Lung (tissue), 12 donors: Measurements from ENCODE around the gene PCDHGC3. TPM values are rescaled to one million over a fixed set of nuclear protein-coding genes. Genes with fewer than 3 reads are reported as not detected.

ENCODE experiments used
- ATAC-seq: fragments of 200-7000 bp; cut with Tn5 transposase; one replicate; pipeline ENCODE4 v1.9.1; 2020; ENCODE audit warnings: moderate number of reproducible peaks; ENCODE audit not compliant: insufficient read depth, low FRiP score
- DNase-seq, 3 donors: peaks; one replicate each; pipeline ENCODE4 v3.0.0-alpha.2; 2013 to 2017
- H3K27ac ChIP-seq, 2 donors: one replicate each; pipeline ENCODE4 v1.5.1; 2013; ENCODE audit warnings: mild to moderate bottlenecking in 2 of 2, moderate library complexity in 2 of 2, control low read depth in 1 of 2, inconsistent platforms in 1 of 2, low read depth in 1 of 2, low read length in 1 of 2
- H3K27me3 ChIP-seq, 3 donors: one replicate each; pipeline ENCODE4 v1.5.1; 2013; ENCODE audit warnings: low read length in 2 of 3; ENCODE audit not compliant: control insufficient read depth in 3 of 3, insufficient read depth in 3 of 3
- H3K36me3 ChIP-seq, 4 donors: one replicate each; pipeline ENCODE4 v1.5.1; 2013; ENCODE audit warnings: low read length in 4 of 4, mild to moderate bottlenecking in 1 of 4, moderate library complexity in 1 of 4; ENCODE audit not compliant: control insufficient read depth in 4 of 4, insufficient read depth in 4 of 4
- H3K4me1 ChIP-seq, 5 donors: one replicate each; pipeline ENCODE4 v1.5.1; 2013; ENCODE audit warnings: low read length in 5 of 5, mild to moderate bottlenecking in 2 of 5, moderate library complexity in 1 of 5; ENCODE audit not compliant: control insufficient read depth in 5 of 5, insufficient read depth in 5 of 5
- H3K4me3 ChIP-seq: one replicate; pipeline ENCODE4 v1.5.1; 2013; ENCODE audit warnings: mild to moderate bottlenecking, control low read depth, moderate library complexity
- H3K9ac ChIP-seq, 2 donors: one replicate each; pipeline ENCODE4 v1.5.1; 2013; ENCODE audit warnings: low read length in 2 of 2, control low read depth in 1 of 2; ENCODE audit not compliant: insufficient read depth in 1 of 2
- H3K9me3 ChIP-seq, 4 donors: one replicate each; pipeline ENCODE4 v1.5.1; 2013; ENCODE audit warnings: low read length in 3 of 4, mild to moderate bottlenecking in 1 of 4, moderate library complexity in 1 of 4; ENCODE audit not compliant: control insufficient read depth in 4 of 4, insufficient read depth in 3 of 4
- CTCF ChIP-seq: IDR thresholded peaks from 2 replicates; pipeline ENCODE4 v1.5.1; 2012; ENCODE audit warnings: mild to moderate bottlenecking; ENCODE audit errors: control extremely low read depth, extremely low read depth
- WGBS, 2 donors: extraction: QIAGEN DNeasy Blood & Tissue Kit; methylation state at CpG; one replicate each; pipeline ENCODE4 v1.1.7; 2013; 5-methylcytosine and 5-hydroxymethylcytosine counted together
- polyA plus RNA-seq, 2 donors: library from polyadenylated mRNA; stranded (reverse); fragments of 200-250 nt; gene quantifications; one replicate each; pipeline ENCODE4 v1.2.1, GENCODE V29; 2013
- total RNA-seq, 2 donors: library from RNA; depleted of rRNA in 1 of 2; stranded (reverse); fragments of >200 nt in 1 of 2; gene quantifications; one replicate each; pipeline ENCODE4 v1.2.1, GENCODE V29; 2014 to 2021
- donor health status: control.
- donor health status: control.
- donor health status: Bipolar disorder and iron deficiency.
- donor health status: healthy.
- donor health status: DM: yes; HTN: yes; CAD: no.

The PCDHGC3 gene
- total and polyA plus RNA-seq, 4 donors = 44.8 to 116 (median 68.7) TPM

GRCh38 chr5:141479776-141480175 is 4.0 kb downstream of the PCDHGC3 start:
- H3K4me1 ChIP-seq = peaks cover 8 to 73% (median 19%) of the 10 kb centered on the region in 5 donors
- H3K4me3 ChIP-seq = no peak overlapping the region
- no peak for TF ChIP-seq CTCF
- ATAC-seq = no peak
- DNase-seq = no peak
- peaks cover 0 to 23% (median 0%) of the 10 kb centered on the region in 3 donors for H3K27me3 ChIP-seq
- H3K9ac ChIP-seq = no peak overlapping the region
- H3K36me3 ChIP-seq = peaks cover 0 to 9% (median 5%) of the 10 kb centered on the region in 4 donors
- peaks cover 0 to 5% (median 0%) of the 10 kb centered on the region in 4 donors for H3K9me3 ChIP-seq
- H3K27ac ChIP-seq = no peak overlapping the region

- Histone ChIP-seq H3K4me3 (no peak overlapping the region), H3K9ac (no peak overlapping the region), H3K4me1 (peaks cover 3 to 53% (median 16%) of the 10 kb centered on the region in 5 donors), H3K36me3 (peaks cover 0 to 20% (median 12%) of the 10 kb centered on the region in 4 donors), H3K9me3 (peaks cover 0 to 16% (median 0%) of the 10 kb centered on the region in 4 donors), H3K27me3 (peaks cover 0 to 34% (median 0%) of the 10 kb centered on the region in 3 donors), H3K27ac (no peak overlapping the region)
- ATAC-seq (no peak), DNase-seq (no peak)
- 48 to 53% methylated on average over 3 of the region's 3 CpGs for WGBS, 2 donors
- no peak for TF ChIP-seq CTCF
These were observed 8.1 kb downstream of the PCDHGC3 start for GRCh38 chr5:141483902-141484301.

GRCh38 chr5:141484310-141484640 is 8.5 kb downstream of the PCDHGC3 start:
- Histone ChIP-seq H3K9ac (no peak overlapping the region), H3K4me3 (no peak overlapping the region), H3K4me1 (peaks cover 3 to 50% (median 16%) of the 10 kb centered on the region in 5 donors), H3K27me3 (peaks cover 0 to 34% (median 0%) of the 10 kb centered on the region in 3 donors), H3K27ac (no peak overlapping the region), H3K9me3 (peaks cover 0 to 15% (median 0%) of the 10 kb centered on the region in 4 donors), H3K36me3 (peaks cover 0 to 20% (median 14%) of the 10 kb centered on the region in 4 donors)
- no peak for TF ChIP-seq CTCF
- 25 to 29% methylated on average over 4 of the region's 4 CpGs for WGBS, 2 donors
- ATAC-seq (no peak), DNase-seq (no peak)
